PFSK-1 (cell line): ENCODE measurements around the gene C1orf167.

Experiments used
- POLR2AphosphoS5 ChIP-seq: IDR thresholded peaks from 2 replicates; pipeline ENCODE4 v1.6.1; 2012; ENCODE audit warnings: low read depth, mild to moderate bottlenecking, control low read depth, low read length, moderate library complexity
- REST ChIP-seq, 2 experiments: IDR thresholded peaks; 2 replicates each; pipeline versions ENCODE4 v1.6.1 to v1.8.0; 2011 to 2012; ENCODE audit warnings: low read depth in 2 of 2, low read length in 2 of 2, control low read depth in 1 of 2, inconsistent platforms in 1 of 2, mild to moderate bottlenecking in 1 of 2, moderate library complexity in 1 of 2; ENCODE audit not compliant: insufficient read depth in 1 of 2
- SIN3A ChIP-seq: IDR thresholded peaks from 2 replicates; pipeline ENCODE4 v1.6.1; 2012; ENCODE audit warnings: mild to moderate bottlenecking, low read length, moderate library complexity, borderline replicate concordance; ENCODE audit not compliant: insufficient read depth
- TAF1 ChIP-seq: IDR thresholded peaks from 2 replicates; pipeline ENCODE4 v1.6.1; 2012; ENCODE audit warnings: low read length, control low read depth, borderline replicate concordance; ENCODE audit not compliant: insufficient read depth

DNA sequence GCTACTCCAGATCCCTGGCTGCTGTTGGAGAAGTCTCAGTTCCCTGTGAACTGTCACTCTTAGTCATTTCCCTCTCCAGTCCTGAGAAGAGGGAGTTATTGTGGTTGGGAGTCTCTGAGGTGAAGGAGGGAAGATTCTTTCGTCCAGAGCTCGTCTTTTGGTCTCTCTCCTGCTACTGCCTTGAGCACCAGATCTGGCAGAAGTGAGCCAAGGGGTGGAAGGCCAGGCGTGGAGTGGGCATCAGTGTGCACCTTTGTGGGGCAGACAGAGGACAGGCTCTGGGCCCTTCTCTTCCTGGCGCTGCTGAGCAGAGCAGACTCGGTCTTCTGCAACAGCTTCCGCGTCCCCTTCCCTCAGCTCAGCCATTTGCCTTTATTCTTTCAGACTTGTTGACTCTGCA lies 63.1 kb downstream of the C1orf167 start:
- no peak for TF ChIP-seq POLR2AphosphoS5
- no peak for TF ChIP-seq TAF1
- TF ChIP-seq REST (IDR thresholded peaks at IDR 0.05; ENCODE audit: insufficient read depth in 1 of 2, low read depth in 2 of 2, low read length in 2 of 2): no peak
- TF ChIP-seq SIN3A: no peak
